Kidney epithelial cell (primary cell): ENCODE data around the gene RPA1. TPM values are rescaled to one million over a fixed set of nuclear protein-coding genes. Genes with fewer than 3 reads are reported as not detected.

Experiments used
- DNase-seq: peaks from one replicate; pipeline ENCODE4 v3.0.0-alpha.2; 2010; ENCODE audit warnings: low read depth
- H3K27me3 ChIP-seq: 2 replicates; pipeline ENCODE4 v1.6.0; 2011; ENCODE audit warnings: low read length; ENCODE audit not compliant: control insufficient read depth, insufficient read depth
- H3K36me3 ChIP-seq: 2 replicates; pipeline ENCODE4 v1.5.1; 2011; ENCODE audit warnings: low read length; ENCODE audit not compliant: control insufficient read depth, insufficient read depth
- H3K4me3 ChIP-seq: 2 replicates; pipeline ENCODE4 v1.5.1; 2011; ENCODE audit warnings: low read depth, mild to moderate bottlenecking, control low read depth, low read length
- CTCF ChIP-seq: IDR thresholded peaks from 2 replicates; pipeline ENCODE4 v1.5.1; 2011; ENCODE audit warnings: mild to moderate bottlenecking, moderate library complexity, low read length, control low read depth, inconsistent platforms; ENCODE audit not compliant: insufficient read depth, poor library complexity, severe bottlenecking
- total RNA-seq: library from RNA; depleted of rRNA; stranded (reverse); fragments of >200 nt; gene quantifications from 2 replicates; pipeline ENCODE4 v1.2.3, GENCODE V29; 2015

Gene RPA1
- total RNA-seq, 1 donor from 2014 or later: 30.3 TPM

GRCh38 chr17:1897105-1897656, 67.4 kb downstream of the RPA1 start:
- Histone ChIP-seq H3K27me3 (no peaks in the 10 kb centered on the region), H3K4me3 (no peak overlapping the region), H3K36me3 (no peaks in the 10 kb centered on the region)
- no peak for DNase-seq
- TF ChIP-seq CTCF: no peak

GRCh38 chr17:1898332-1898731, 68.5 kb downstream of the RPA1 start:
- Histone ChIP-seq H3K36me3 (no peaks in the 10 kb centered on the region), H3K27me3 (no peaks in the 10 kb centered on the region), H3K4me3 (no peak overlapping the region)
- DNase-seq: no peak
- no peak for TF ChIP-seq CTCF

- no peaks in the 10 kb centered on the region for H3K36me3 ChIP-seq
- TF ChIP-seq CTCF: no peak
- no peak overlapping the region for H3K4me3 ChIP-seq
- peaks cover 2% of the 10 kb centered on the region for H3K27me3 ChIP-seq
- no peak for DNase-seq
Measured at GRCh38 chr17:1898872-1899271, 69.1 kb downstream of the RPA1 start.

- TF ChIP-seq CTCF: peak; percentile 16
- Histone ChIP-seq H3K4me3 (no peak overlapping the region), H3K27me3 (peaks cover 6% of the 10 kb centered on the region), H3K36me3 (no peaks in the 10 kb centered on the region)
- no peak for DNase-seq
Measured at GRCh38 chr17:1899403-1900000, 69.7 kb downstream of the RPA1 start.

- no peak for DNase-seq
- Histone ChIP-seq H3K36me3 (no peaks in the 10 kb centered on the region), H3K27me3 (peaks cover 45% of the 10 kb centered on the region), H3K4me3 (no peak overlapping the region)
- TF ChIP-seq CTCF: no peak
Measured at GRCh38 chr17:1904273-1905182, 74.7 kb downstream of the RPA1 start.
